Non-pigmented ciliary epithelial cell (primary cell): Measurements from ENCODE around the gene CEBPG.

Experiments used
- DNase-seq: peaks from one replicate; pipeline ENCODE4 v3.0.0-alpha.2; 2010; ENCODE audit warnings: low read depth

Gene CEBPG

DNA sequence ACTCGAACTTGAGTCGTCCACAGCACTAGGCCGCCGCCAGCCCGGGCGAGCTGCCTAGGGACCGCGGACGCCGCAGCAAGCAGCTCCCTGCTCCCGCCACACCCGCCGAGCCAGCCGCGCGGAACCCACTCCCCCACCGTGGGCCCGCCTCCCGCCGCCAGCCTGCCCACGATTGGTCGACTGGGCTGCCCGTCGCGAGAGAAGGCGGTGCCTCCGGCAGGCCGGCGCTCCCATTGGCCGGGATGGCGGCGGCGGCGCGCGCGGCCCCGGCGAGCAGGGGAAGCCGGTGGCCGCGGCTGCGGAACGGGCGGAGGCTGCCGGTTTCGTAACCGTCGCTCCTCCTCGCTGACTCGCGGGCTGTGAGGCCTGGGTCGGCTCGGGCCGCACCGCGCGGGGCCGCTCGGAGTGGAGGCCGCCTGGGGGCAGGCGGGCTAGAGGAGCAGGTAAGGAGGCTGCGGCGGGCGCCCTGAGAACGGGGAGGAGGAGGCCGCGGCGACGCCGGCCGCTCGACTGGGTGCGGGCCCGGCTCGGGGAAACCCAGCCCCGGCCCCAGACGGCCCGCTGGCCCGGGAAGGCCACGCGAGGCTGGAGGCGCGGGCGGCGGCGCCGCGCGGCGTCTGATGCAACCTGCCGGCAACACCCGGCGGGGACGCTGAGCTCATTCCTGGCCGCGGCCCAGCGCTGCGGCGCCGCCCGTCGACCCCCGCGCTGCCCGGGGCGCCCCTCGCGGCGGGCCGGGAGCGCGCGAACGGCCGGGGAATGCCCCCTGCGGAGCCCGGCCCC lies at the start of gene CEBPG:
Gene CEBPG, plus strand, starts transcription at position 257 of the 783 bp plus-strand sequence. CDS start 5,531 bp downstream, outside the sequence.
- peak; percentile 52 for DNase-seq

GRCh38 chr19:33324628-33325027 lies 48.9 kb upstream of the CEBPG start:
- DNase-seq = no peak

GRCh38 chr19:33325920-33326319 lies 47.6 kb upstream of the CEBPG start:
- no peak for DNase-seq

GRCh38 chr19:33329060-33329459 lies 44.4 kb upstream of the CEBPG start:
- no peak for DNase-seq

GRCh38 chr19:33329736-33330135 lies 43.8 kb upstream of the CEBPG start:
- no peak for DNase-seq

GRCh38 chr19:33332248-33332647 lies 41.3 kb upstream of the CEBPG start:
- no peak for DNase-seq

DNA sequence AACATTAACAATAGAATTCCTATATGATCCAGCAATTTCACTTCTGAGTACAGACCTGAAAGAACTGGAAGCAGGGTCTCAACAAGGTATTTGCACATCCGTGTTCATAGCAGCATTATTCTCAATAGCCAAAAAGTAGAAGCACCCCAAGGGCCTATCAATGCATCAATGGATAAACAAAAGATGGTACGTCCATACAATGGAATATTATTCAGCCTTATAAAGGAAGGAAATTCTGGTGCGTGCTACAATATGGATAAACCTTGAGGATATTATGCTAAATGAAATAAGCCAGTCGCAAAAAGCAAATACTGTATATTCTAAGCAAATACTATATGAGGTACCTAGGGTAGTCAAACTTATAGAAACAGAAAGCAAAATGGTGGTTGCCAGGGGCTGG lies 40.4 kb upstream of the CEBPG start:
- DNase-seq = no peak

- no peak for DNase-seq
Measured at GRCh38 chr19:33333642-33334041, 39.9 kb upstream of the CEBPG start.

- DNase-seq = no peak
Measured at GRCh38 chr19:33334271-33334670, 39.2 kb upstream of the CEBPG start.

DNA sequence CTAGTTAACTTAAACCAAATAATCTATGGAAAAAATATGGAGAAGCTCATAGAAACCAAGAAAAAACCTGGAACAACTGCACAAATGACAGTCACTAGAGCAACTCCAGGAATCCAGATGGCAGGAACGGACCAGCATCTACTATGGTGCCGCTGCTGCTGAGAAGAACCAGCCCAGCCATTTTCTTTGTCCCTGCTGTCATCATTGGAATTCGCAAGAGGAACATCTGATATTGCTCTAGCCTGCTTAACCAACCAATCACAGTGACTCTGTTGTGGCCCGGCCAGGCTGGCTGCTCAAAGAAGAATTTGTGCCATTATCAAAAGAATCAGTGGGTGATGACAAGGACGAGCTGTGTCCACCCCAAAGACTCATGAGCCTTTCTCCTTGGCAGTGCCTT lies 38.1 kb upstream of the CEBPG start:
- DNase-seq = no peak

DNA sequence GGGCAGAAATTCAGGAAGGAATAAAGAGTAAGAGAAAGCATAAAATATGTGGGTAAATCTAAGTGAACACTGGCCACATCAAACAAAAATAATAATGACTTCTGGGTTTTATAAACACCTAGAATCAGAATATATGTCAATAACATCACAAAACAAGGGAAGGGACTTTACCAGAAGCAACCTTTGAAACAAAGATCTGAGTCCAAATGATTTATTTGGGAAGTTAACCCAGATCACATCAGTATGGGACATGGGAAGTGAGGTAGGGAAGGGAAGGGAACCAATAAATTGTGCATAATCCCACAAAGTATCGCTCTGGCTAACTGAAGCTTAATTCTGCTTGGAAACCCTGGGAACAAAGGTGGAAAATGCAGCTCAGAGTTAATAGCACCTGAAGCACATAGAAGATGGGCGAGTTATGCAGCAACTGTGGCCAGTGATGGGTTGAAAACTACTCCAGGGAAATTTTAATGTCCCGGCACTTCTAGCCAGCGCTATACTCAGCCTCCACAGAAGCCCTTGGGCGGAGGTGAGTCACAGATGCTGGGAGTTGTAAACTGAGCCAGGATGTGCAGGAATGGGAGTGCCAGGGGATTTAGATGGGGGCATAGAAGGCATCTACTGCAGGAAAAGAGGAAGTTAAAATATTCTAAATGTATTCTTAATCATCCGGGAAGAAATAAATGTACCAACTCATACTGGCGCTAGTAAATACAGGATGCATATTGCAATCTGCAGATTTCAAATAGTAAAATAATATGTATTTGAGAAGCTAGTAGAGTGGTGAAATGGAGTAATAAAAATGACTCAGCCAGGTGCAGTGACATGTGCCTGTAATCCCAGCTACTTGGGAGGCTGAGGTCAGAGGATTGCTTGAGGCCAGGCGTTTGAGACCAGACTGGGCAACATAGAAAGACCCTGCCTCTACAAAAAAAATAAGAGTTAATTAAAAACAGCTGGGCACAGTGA lies 34.2 kb upstream of the CEBPG start:
- no peak for DNase-seq

- no peak for DNase-seq
Measured at GRCh38 chr19:33340991-33341390, 32.5 kb upstream of the CEBPG start.

GRCh38 chr19:33343301-33343700 lies 30.2 kb upstream of the CEBPG start:
- no peak for DNase-seq

DNA sequence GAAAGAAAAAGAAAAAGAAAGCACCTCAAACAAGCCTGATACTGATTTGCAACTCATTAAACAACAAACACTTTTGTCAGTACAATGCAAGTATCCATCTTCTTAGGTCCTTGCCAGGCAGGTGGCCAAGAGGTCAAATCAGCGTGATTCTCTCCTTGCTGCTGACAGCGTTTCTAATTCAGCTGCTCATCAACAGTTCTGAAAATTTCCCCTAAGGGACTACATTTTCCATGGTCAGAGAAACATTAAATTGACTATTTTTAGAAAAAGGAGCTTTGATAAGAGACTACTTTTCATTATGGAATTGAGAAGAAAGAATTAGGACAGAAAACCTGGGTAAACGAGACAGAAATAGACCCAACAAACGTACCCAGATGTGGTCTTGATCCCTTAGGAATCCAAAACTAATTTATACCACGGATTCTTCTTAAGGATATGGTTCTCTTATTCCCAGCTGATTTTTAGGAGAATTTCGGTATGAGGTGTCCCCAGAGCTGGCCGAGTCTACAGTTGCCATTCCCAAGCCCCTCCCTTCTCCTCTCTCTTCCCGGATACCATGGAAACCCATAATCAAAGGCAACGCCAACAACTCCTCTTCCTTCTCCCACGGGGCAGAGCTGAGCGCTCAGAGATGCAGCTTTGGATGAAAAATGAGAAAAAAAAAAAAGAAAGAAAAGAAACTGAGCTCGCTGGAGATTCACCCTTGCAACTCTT lies 29.5 kb upstream of the CEBPG start:
- no peak for DNase-seq

- DNase-seq = no peak
Measured at GRCh38 chr19:33344573-33344925, 29.0 kb upstream of the CEBPG start.

DNA sequence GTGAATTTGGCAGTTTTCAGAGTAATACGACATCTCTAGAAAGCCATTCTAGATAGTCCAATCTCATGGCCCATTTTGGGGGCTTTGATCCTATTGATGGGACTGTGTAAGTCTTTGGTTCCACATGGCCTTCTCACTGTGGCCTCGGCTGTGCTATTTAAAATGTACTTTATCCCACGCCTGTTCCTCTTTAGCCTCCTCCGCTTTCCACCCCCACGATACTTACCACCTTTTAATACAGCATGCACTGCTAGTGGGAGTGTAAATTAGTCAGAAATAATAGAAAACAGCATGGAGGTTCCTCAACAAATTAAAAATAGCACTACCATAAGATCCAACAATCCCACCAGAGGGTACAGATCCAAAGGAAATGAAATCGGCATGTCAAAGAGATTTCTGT lies 28.3 kb upstream of the CEBPG start:
- no peak for DNase-seq

DNA sequence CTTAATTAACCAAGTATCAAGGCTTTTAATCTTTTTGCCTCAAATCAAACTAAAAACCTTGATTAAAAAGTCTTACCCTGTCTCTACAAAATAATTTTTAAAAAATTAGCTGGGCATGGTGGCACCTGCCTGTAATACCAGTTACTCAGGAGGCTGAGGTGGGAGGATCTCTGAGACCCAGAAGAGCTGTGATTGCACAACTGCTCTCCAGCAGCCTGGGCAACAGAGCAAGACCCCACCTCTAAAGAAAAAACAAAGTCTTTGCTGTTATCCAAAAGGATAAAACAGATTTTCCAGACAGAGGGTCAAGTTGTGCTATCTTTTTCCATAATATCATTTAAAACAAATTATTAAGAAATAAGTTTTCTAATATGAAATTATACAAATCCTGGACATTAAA lies 26.8 kb upstream of the CEBPG start:
- DNase-seq = no peak

- no peak for DNase-seq
Measured at GRCh38 chr19:33347300-33347699, 26.2 kb upstream of the CEBPG start.

DNA sequence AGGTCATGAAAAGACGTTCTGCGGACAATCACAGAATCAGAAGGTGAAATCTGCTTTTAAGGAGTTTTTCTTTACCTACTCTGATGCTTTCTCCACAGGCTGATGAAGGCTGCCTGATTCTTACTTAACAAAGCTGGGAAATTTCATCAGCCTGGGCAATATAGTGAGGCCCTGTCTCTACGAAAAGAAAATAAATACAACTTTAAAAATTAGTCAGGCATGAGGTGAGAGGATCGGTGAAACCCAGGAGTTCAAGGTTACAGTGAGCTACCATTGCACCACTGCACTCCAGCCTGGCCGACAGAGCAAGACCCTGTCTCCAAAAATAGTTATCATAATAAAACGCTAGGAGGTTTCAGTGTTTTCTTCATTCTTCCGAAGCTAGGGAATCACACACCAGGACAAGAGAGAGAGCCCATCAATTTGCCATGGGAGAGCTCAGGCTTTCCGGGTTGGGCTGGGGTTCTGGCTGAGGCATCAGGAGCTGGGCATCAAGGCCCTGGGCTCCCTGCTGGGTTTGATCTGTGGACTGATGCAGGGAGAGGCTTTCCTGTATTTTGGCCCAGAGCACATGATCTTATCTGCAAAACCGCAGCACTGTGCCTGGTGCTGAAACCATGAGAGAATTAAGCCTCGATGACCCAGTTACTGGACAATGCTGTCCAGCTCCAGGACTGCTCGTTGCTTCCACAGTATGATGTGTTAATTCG lies 25.1 kb upstream of the CEBPG start:
- no peak for DNase-seq

- DNase-seq = no peak
Measured at GRCh38 chr19:33349319-33350289, 23.9 kb upstream of the CEBPG start.
